Suprapubic skin (tissue), 4 donors: Measurements from ENCODE around the gene MCC.

Source experiments
- POLR2A ChIP-seq, 2 donors: fragments of 450-650 bp; IDR thresholded peaks; one replicate each; pipeline ENCODE4 v1.6.1; 2017; ENCODE audit warnings: antibody characterized with exemption in 2 of 2, mild to moderate bottlenecking in 2 of 2, moderate library complexity in 2 of 2
- POLR2AphosphoS5 ChIP-seq, 3 donors: sonication (generic); formaldehyde crosslinking; IDR thresholded peaks; one replicate each; pipeline ENCODE4 v1.6.1; 2017; ENCODE audit warnings: antibody characterized with exemption in 3 of 3
- TF ChIP-seq, protein P1 (sequence below), 2 donors: fragments of 200-600 bp in 1 of 2; fragments of 450-650 bp in 1 of 2; sonication (generic) in 1 of 2; IDR thresholded peaks; one replicate each; pipeline ENCODE4 v1.5.1; 2016 to 2019; ENCODE audit warnings: antibody characterized with exemption in 2 of 2, mild to moderate bottlenecking in 1 of 2, moderate library complexity in 1 of 2

DNA sequence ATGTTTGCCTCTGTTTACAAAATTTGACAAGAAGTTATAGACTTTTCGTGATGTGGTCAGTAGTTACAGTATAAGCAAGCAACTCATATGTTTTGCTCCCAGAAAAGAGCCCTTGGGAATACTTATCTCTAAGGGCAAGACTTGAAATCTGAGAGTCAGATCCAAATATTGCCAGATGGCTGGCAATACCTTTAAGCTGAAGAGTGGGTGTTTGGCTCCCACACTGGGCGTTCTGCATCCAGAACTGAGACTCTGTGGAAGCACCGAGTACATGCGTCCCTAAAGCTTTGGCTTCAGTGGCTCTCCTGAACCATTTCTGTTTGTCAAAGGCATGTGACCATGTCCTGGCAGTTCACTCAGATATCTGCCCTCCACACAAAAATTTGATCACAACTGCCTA, 317.5 kb downstream of the MCC start:
- no peak for TF ChIP-seq POLR2A (IDR thresholded peaks at IDR 0.05)
- TF ChIP-seq, protein P1, sequence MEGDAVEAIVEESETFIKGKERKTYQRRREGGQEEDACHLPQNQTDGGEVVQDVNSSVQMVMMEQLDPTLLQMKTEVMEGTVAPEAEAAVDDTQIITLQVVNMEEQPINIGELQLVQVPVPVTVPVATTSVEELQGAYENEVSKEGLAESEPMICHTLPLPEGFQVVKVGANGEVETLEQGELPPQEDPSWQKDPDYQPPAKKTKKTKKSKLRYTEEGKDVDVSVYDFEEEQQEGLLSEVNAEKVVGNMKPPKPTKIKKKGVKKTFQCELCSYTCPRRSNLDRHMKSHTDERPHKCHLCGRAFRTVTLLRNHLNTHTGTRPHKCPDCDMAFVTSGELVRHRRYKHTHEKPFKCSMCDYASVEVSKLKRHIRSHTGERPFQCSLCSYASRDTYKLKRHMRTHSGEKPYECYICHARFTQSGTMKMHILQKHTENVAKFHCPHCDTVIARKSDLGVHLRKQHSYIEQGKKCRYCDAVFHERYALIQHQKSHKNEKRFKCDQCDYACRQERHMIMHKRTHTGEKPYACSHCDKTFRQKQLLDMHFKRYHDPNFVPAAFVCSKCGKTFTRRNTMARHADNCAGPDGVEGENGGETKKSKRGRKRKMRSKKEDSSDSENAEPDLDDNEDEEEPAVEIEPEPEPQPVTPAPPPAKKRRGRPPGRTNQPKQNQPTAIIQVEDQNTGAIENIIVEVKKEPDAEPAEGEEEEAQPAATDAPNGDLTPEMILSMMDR (IDR thresholded peaks at IDR 0.05) = no peak
- no peak for TF ChIP-seq POLR2AphosphoS5 (IDR thresholded peaks at IDR 0.05)
